ENCODE measurements around the gene DBX1.
A peak's percentile ranks its signal among the peaks of the same experiment; 100 is the strongest.
"Not testable (repeated sequence)": the region's sequence is repeated elsewhere in the genome, so short reads cannot be mapped to it uniquely, and the experiment has no call there.

The DBX1 gene

GRCh38 chr11:20160425-20161229 is at the start of gene DBX1:
DBX1 (minus strand) TSS chr11:20160475; CDS start chr11:20160324, 151 bp downstream.
- H3K4me3 Mint-ChIP-seq, result no peak within 1 kb of the TSS
- H3K4me1 Mint-ChIP-seq (ENCODE audit: low read depth), result peaks cover 40% of the 10 kb centered on the region
- H3K9me3 Mint-ChIP-seq, result peaks cover 12% of the 10 kb centered on the region
- peak within 1 kb of the TSS; percentile 11 for H3K27ac Mint-ChIP-seq
- H3K36me3 Mint-ChIP-seq (ENCODE audit: low read depth), result peaks cover 12% of the 10 kb centered on the region
- H3K27me3 Mint-ChIP-seq, result peaks cover 90% of the 10 kb centered on the region

GRCh38 chr11:20208622-20209111 is 48.4 kb upstream of the DBX1 start:
- H3K4me3 Mint-ChIP-seq, result no peak overlapping the region
- no peaks in the 10 kb centered on the region for H3K36me3 Mint-ChIP-seq (ENCODE audit: low read depth)
- H3K27me3 Mint-ChIP-seq, result peaks cover 54% of the 10 kb centered on the region
- no peaks in the 10 kb centered on the region for H3K4me1 Mint-ChIP-seq (ENCODE audit: low read depth)
- H3K9me3 Mint-ChIP-seq, result no peaks in the 10 kb centered on the region
- H3K27ac Mint-ChIP-seq, result no peak overlapping the region

- no peaks in the 10 kb centered on the region for H3K36me3 Mint-ChIP-seq (ENCODE audit: low read depth)
- H3K9me3 Mint-ChIP-seq, result no peaks in the 10 kb centered on the region
- H3K4me3 Mint-ChIP-seq, result no peak overlapping the region
- H3K27ac Mint-ChIP-seq, result no peak overlapping the region
- peaks cover 59% of the 10 kb centered on the region for H3K27me3 Mint-ChIP-seq
- no peaks in the 10 kb centered on the region for H3K4me1 Mint-ChIP-seq (ENCODE audit: low read depth)
Observed at GRCh38 chr11:20207781-20208621, 47.7 kb upstream of the DBX1 start.

GRCh38 chr11:20205807-20206206 is 45.5 kb upstream of the DBX1 start:
- H3K4me3 Mint-ChIP-seq, result no peak overlapping the region
- H3K27me3 Mint-ChIP-seq, result peaks cover 74% of the 10 kb centered on the region
- H3K27ac Mint-ChIP-seq, result no peak overlapping the region
- no peaks in the 10 kb centered on the region for H3K36me3 Mint-ChIP-seq (ENCODE audit: low read depth)
- H3K9me3 Mint-ChIP-seq, result no peaks in the 10 kb centered on the region
- H3K4me1 Mint-ChIP-seq (ENCODE audit: low read depth), result no peaks in the 10 kb centered on the region

- Mint-ChIP-seq H3K27me3 (peaks cover 75% of the 10 kb centered on the region), H3K4me3 (no peak overlapping the region), H3K9me3 (no peaks in the 10 kb centered on the region), H3K27ac (no peak overlapping the region), H3K36me3 (ENCODE audit: low read depth) (no peaks in the 10 kb centered on the region), H3K4me1 (ENCODE audit: low read depth) (no peaks in the 10 kb centered on the region)
Observed at GRCh38 chr11:20204681-20205080, 44.4 kb upstream of the DBX1 start.

GRCh38 chr11:20203831-20204230 is 43.6 kb upstream of the DBX1 start:
- Mint-ChIP-seq H3K36me3 (ENCODE audit: low read depth) (no peaks in the 10 kb centered on the region), H3K27ac (no peak overlapping the region), H3K4me1 (ENCODE audit: low read depth) (no peaks in the 10 kb centered on the region), H3K4me3 (no peak overlapping the region), H3K9me3 (no peaks in the 10 kb centered on the region), H3K27me3 (peaks cover 71% of the 10 kb centered on the region)

GRCh38 chr11:20201231-20201630 is 41.0 kb upstream of the DBX1 start:
- Mint-ChIP-seq H3K27me3 (peaks cover 73% of the 10 kb centered on the region), H3K36me3 (ENCODE audit: low read depth) (no peaks in the 10 kb centered on the region), H3K27ac (no peak overlapping the region), H3K9me3 (no peaks in the 10 kb centered on the region), H3K4me3 (no peak overlapping the region), H3K4me1 (ENCODE audit: low read depth) (peaks cover 4% of the 10 kb centered on the region)

GRCh38 chr11:20200331-20200955 is 40.2 kb upstream of the DBX1 start:
- not testable (repeated sequence) for H3K4me1 Mint-ChIP-seq (ENCODE audit: low read depth)

GRCh38 chr11:20197881-20198280 is 37.6 kb upstream of the DBX1 start:
- Mint-ChIP-seq H3K27ac (no peak overlapping the region), H3K36me3 (ENCODE audit: low read depth) (no peaks in the 10 kb centered on the region), H3K4me3 (no peak overlapping the region), H3K4me1 (ENCODE audit: low read depth) (peaks cover 4% of the 10 kb centered on the region), H3K27me3 (peaks cover 56% of the 10 kb centered on the region), H3K9me3 (no peaks in the 10 kb centered on the region)

More at GRCh38 chr11:20200331-20200955, 40.2 kb upstream of the DBX1 start:
- H3K27me3 Mint-ChIP-seq, result peaks cover 67% of the 10 kb centered on the region
- H3K36me3 Mint-ChIP-seq (ENCODE audit: low read depth); H3K9me3 Mint-ChIP-seq; H3K4me3 Mint-ChIP-seq; H3K27ac Mint-ChIP-seq: not testable (repeated sequence)

- H3K27me3 Mint-ChIP-seq, result peaks cover 35% of the 10 kb centered on the region
- no peak overlapping the region for H3K4me3 Mint-ChIP-seq
- no peaks in the 10 kb centered on the region for H3K36me3 Mint-ChIP-seq (ENCODE audit: low read depth)
- H3K4me1 Mint-ChIP-seq (ENCODE audit: low read depth), result peaks cover 4% of the 10 kb centered on the region
- H3K27ac Mint-ChIP-seq, result no peak overlapping the region
- H3K9me3 Mint-ChIP-seq, result no peaks in the 10 kb centered on the region
Observed at GRCh38 chr11:20194470-20194869, 34.2 kb upstream of the DBX1 start.

GRCh38 chr11:20193307-20193706 is 33.0 kb upstream of the DBX1 start:
- H3K9me3 Mint-ChIP-seq, result no peaks in the 10 kb centered on the region
- no peak overlapping the region for H3K4me3 Mint-ChIP-seq
- no peaks in the 10 kb centered on the region for H3K36me3 Mint-ChIP-seq (ENCODE audit: low read depth)
- H3K27me3 Mint-ChIP-seq, result peaks cover 27% of the 10 kb centered on the region
- H3K27ac Mint-ChIP-seq, result no peak overlapping the region
- H3K4me1 Mint-ChIP-seq (ENCODE audit: low read depth), result peaks cover 4% of the 10 kb centered on the region

GRCh38 chr11:20192641-20193040 is 32.4 kb upstream of the DBX1 start:
- H3K36me3 Mint-ChIP-seq (ENCODE audit: low read depth), result no peaks in the 10 kb centered on the region
- no peak overlapping the region for H3K4me3 Mint-ChIP-seq
- no peaks in the 10 kb centered on the region for H3K9me3 Mint-ChIP-seq
- peaks cover 20% of the 10 kb centered on the region for H3K27me3 Mint-ChIP-seq
- H3K27ac Mint-ChIP-seq, result no peak overlapping the region
- peaks cover under 1% of the 10 kb centered on the region for H3K4me1 Mint-ChIP-seq (ENCODE audit: low read depth)

GRCh38 chr11:20192151-20192550 is 31.9 kb upstream of the DBX1 start:
- H3K4me3 Mint-ChIP-seq, result no peak overlapping the region
- no peaks in the 10 kb centered on the region for H3K4me1 Mint-ChIP-seq (ENCODE audit: low read depth)
- H3K27ac Mint-ChIP-seq, result no peak overlapping the region
- H3K36me3 Mint-ChIP-seq (ENCODE audit: low read depth), result no peaks in the 10 kb centered on the region
- H3K27me3 Mint-ChIP-seq, result peaks cover 17% of the 10 kb centered on the region
- H3K9me3 Mint-ChIP-seq, result no peaks in the 10 kb centered on the region

- H3K4me1 Mint-ChIP-seq (ENCODE audit: low read depth), result no peaks in the 10 kb centered on the region
- H3K9me3 Mint-ChIP-seq, result peaks cover 9% of the 10 kb centered on the region
- H3K27me3 Mint-ChIP-seq, result peaks cover 64% of the 10 kb centered on the region
- no peak overlapping the region for H3K27ac Mint-ChIP-seq
- no peaks in the 10 kb centered on the region for H3K36me3 Mint-ChIP-seq (ENCODE audit: low read depth)
- H3K4me3 Mint-ChIP-seq, result no peak overlapping the region
Observed at GRCh38 chr11:20178976-20179375, 18.7 kb upstream of the DBX1 start.

- Mint-ChIP-seq H3K27ac (no peak overlapping the region), H3K4me3 (no peak overlapping the region), H3K36me3 (ENCODE audit: low read depth) (no peaks in the 10 kb centered on the region), H3K27me3 (peaks cover 60% of the 10 kb centered on the region), H3K4me1 (ENCODE audit: low read depth) (no peaks in the 10 kb centered on the region), H3K9me3 (peaks cover 9% of the 10 kb centered on the region)
Observed at GRCh38 chr11:20177136-20177535, 16.9 kb upstream of the DBX1 start.

Data from stimulated activated naive CD8-positive, alpha-beta T cell treated with anti-CD3 and anti-CD28 coated beads, Interleukin-15, Interleukin-2, amounts not matched to agents 100 ng/mL and 50 ng/mL, for 24 hours (primary cell).